ENCODE data around the gene HS1BP3. TPM values are rescaled to one million over a fixed set of nuclear protein-coding genes. Genes with fewer than 3 reads are reported as not detected.
A peak's percentile ranks its signal among the peaks of the same experiment; 100 is the strongest.

Gene HS1BP3
- total RNA-seq, 1 donor, result 25.9 TPM

- no peak overlapping the region for H3K4me3 ChIP-seq (ENCODE audit: low read depth, low read length)
- TF ChIP-seq CTCF (IDR thresholded peaks at IDR 0.05; ENCODE audit: insufficient read depth, low read depth, low read length), result no peak
- DNase-seq (ENCODE audit: low read depth), result no peak
Measured at GRCh38 chr2:20678780-20679179, 27.9 kb upstream of the HS1BP3 start.

GRCh38 chr2:20678086-20678395 is 27.1 kb upstream of the HS1BP3 start:
- TF ChIP-seq CTCF (IDR thresholded peaks at IDR 0.05; ENCODE audit: insufficient read depth, low read depth, low read length), result no peak
- H3K4me3 ChIP-seq (ENCODE audit: low read depth, low read length), result no peak overlapping the region
- no peak for DNase-seq (ENCODE audit: low read depth)

- no peak overlapping the region for H3K4me3 ChIP-seq (ENCODE audit: low read depth, low read length)
- DNase-seq (ENCODE audit: low read depth), result no peak
- TF ChIP-seq CTCF (IDR thresholded peaks at IDR 0.05; ENCODE audit: insufficient read depth, low read depth, low read length), result peak; percentile 9
Measured at GRCh38 chr2:20677301-20678085, 26.6 kb upstream of the HS1BP3 start.

- peak; percentile 49 for DNase-seq (ENCODE audit: low read depth)
- H3K4me3 ChIP-seq (ENCODE audit: low read depth, low read length), result no peak overlapping the region
- no peak for TF ChIP-seq CTCF (IDR thresholded peaks at IDR 0.05; ENCODE audit: insufficient read depth, low read depth, low read length)
Measured at GRCh38 chr2:20676353-20677215, 25.7 kb upstream of the HS1BP3 start.

GRCh38 chr2:20675701-20676352 is 24.9 kb upstream of the HS1BP3 start:
- no peak for TF ChIP-seq CTCF (IDR thresholded peaks at IDR 0.05; ENCODE audit: insufficient read depth, low read depth, low read length)
- no peak for DNase-seq (ENCODE audit: low read depth)
- H3K4me3 ChIP-seq (ENCODE audit: low read depth, low read length), result no peak overlapping the region

DNA sequence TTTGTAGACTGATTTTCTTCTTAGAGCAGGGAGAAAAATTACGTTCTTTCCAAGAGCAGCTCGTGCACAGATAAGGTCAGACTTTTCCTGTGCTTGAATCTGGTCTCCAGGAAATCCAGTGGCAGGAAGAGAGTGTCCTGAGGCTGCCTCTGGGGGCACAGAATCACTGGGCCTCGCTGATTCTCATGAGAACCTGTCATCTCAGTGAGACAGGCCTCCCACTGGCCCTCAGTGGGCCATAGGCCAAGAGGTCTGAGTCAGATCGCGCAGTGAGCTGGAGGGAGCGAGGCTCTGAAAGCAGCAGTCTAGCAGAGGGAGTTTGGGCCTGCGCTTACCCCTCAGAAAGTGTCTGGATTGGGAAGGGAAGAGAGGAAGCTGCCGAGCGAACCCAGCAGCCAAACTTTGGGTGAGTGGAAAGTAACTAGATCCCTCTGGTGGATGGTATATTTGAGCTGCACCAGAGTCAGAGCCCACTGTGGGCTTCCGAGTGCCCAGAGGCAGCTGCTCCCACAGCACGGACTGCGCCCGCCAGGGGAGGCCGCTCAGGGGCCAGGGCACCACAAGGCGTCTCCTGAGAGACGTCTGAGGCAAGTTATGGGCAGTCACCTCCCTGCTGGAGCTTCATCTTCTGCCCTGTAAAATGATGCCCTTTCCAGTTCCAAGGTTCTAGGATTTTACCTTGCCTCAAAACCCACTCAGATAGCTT is 24.2 kb upstream of the HS1BP3 start:
- peak; percentile 52 for DNase-seq (ENCODE audit: low read depth)
- TF ChIP-seq CTCF (IDR thresholded peaks at IDR 0.05; ENCODE audit: insufficient read depth, low read depth, low read length), result no peak
- H3K4me3 ChIP-seq (ENCODE audit: low read depth, low read length), result no peak overlapping the region
